Prostate gland (tissue), 2 donors: ENCODE measurements around the gene RORC.

Experiments used
- POLR2A ChIP-seq: fragments of 450-650 bp; IDR thresholded peaks from one replicate; pipeline ENCODE4 v1.6.1; 2016; ENCODE audit warnings: antibody characterized with exemption, mild to moderate bottlenecking
- TF ChIP-seq, protein P1 (sequence below), 4 experiments: fragments of 200-600 bp in 2 of 4; fragments of 450-650 bp in 2 of 4; sonication (generic) in 2 of 4; IDR thresholded peaks; 1 replicate in 3 of 4; 2 replicates in 1 of 4; pipeline ENCODE4 v1.5.1; 2016 to 2019; ENCODE audit warnings: antibody characterized with exemption in 4 of 4, mild to moderate bottlenecking in 2 of 4, moderate library complexity in 2 of 4

- TF ChIP-seq, protein P1, sequence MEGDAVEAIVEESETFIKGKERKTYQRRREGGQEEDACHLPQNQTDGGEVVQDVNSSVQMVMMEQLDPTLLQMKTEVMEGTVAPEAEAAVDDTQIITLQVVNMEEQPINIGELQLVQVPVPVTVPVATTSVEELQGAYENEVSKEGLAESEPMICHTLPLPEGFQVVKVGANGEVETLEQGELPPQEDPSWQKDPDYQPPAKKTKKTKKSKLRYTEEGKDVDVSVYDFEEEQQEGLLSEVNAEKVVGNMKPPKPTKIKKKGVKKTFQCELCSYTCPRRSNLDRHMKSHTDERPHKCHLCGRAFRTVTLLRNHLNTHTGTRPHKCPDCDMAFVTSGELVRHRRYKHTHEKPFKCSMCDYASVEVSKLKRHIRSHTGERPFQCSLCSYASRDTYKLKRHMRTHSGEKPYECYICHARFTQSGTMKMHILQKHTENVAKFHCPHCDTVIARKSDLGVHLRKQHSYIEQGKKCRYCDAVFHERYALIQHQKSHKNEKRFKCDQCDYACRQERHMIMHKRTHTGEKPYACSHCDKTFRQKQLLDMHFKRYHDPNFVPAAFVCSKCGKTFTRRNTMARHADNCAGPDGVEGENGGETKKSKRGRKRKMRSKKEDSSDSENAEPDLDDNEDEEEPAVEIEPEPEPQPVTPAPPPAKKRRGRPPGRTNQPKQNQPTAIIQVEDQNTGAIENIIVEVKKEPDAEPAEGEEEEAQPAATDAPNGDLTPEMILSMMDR (IDR thresholded peaks at IDR 0.05): no peak
- no peak for TF ChIP-seq POLR2A
Measured at GRCh38 chr1:151763990-151764389, 67.6 kb downstream of the RORC start.
